Upper lobe of left lung (tissue), 4 donors: ENCODE results near the gene TEN1.

Source experiments
- CTCF ChIP-seq, 6 experiments: fragments of 450-650 bp in 4 of 6; fragments of 200-600 bp in 2 of 6; sonication (generic) in 2 of 6; IDR thresholded peaks; one replicate each; pipeline ENCODE4 v1.5.1; 2016 to 2019; ENCODE audit warnings: antibody characterized with exemption in 6 of 6
- EP300 ChIP-seq, 4 donors: sonication (generic); formaldehyde crosslinking; IDR thresholded peaks; one replicate each; pipeline ENCODE4 v1.5.1; 2017; ENCODE audit warnings: antibody characterized with exemption in 4 of 4, control low read depth in 2 of 4
- POLR2A ChIP-seq, 4 donors: fragments of 450-650 bp; IDR thresholded peaks; one replicate each; pipeline ENCODE4 v1.5.1; 2016 to 2017; ENCODE audit warnings: antibody characterized with exemption in 4 of 4, mild to moderate bottlenecking in 2 of 4

GRCh38 chr17:75991396-75991795, 12.4 kb downstream of the TEN1 start:
- TF ChIP-seq CTCF (IDR thresholded peaks at IDR 0.05) (no peak), EP300 (IDR thresholded peaks at IDR 0.05) (no peak), POLR2A (IDR thresholded peaks at IDR 0.05) (no peak)
